K562 (cell line): Measurements from ENCODE around the gene PTGR3. TPM values are rescaled to one million over a fixed set of nuclear protein-coding genes. Genes with fewer than 3 reads are reported as not detected.

Experiments
- ATAC-seq: fragments of 200-7000 bp; cut with Tn5 transposase; 3 replicates; pipeline ENCODE4 v1.9.1; 2020; ENCODE audit warnings: moderate library complexity
- BruUV-seq: library from RNA; stranded (reverse); fragments of 400-500 nt; replicated peaks from 2 replicates; lab custom pipeline; 2021; lab: Mats Ljungman, UMichigan
- CTCF ChIA-PET: fragments of 300-600 bp; formaldehyde crosslinking; extraction: SDS; loops from one replicate; lab custom pipeline; 2021; ENCODE audit warnings: low intra/inter-chr PET ratio; lab: Yijun Ruan, JAX
- POLR2A ChIA-PET: fragments of 300-600, 350-650 bp; sonication (Branson Sonifier 250); formaldehyde crosslinking; extraction: SDS; loops from one replicate; lab custom pipeline; 2021; ENCODE audit warnings: antibody characterized with exemption, inconsistent platforms; lab: Yijun Ruan, JAX
- DNase-seq, 4 experiments: peaks; one replicate each; pipeline versions ENCODE4 v3.0.0 to v3.0.0-alpha.2; 2011 to 2018; ENCODE audit warnings: low spot score in 3 of 4, mixed read lengths in 3 of 4; ENCODE audit errors: extremely low read depth in 1 of 4
- FAIRE-seq: peaks from 2 replicates; lab custom pipeline; 2011; peaks lifted over from hg19 to GRCh38; lab: Jason Lieb, UNC
- H2AFZ ChIP-seq: 2 replicates; pipeline ENCODE4 v1.6.0; 2011; ENCODE audit warnings: low read depth, low read length, control low read depth, inconsistent platforms
- H3K27ac ChIP-seq: fragments of 200-600 bp; 3 replicates; pipeline ENCODE4 v1.8.0; 2011; ENCODE audit warnings: low read depth, mild to moderate bottlenecking, control low read depth, inconsistent platforms, low read length, moderate library complexity, mixed read lengths; ENCODE audit errors: extremely low read depth
- H3K27me3 ChIP-seq, 2 experiments: fragments of 300-600 bp in 1 of 2; 2 replicates in 1 of 2; 3 replicates in 1 of 2; pipeline versions ENCODE4 v1.6.0 to v1.8.0; 2011; ENCODE audit warnings: inconsistent platforms in 2 of 2, low read length in 2 of 2, mild to moderate bottlenecking in 1 of 2, mixed read lengths in 1 of 2, moderate library complexity in 1 of 2; ENCODE audit not compliant: control insufficient read depth in 2 of 2, insufficient read depth in 2 of 2
- H3K36me3 ChIP-seq: fragments of 300-600 bp; 3 replicates; pipeline ENCODE4 v1.8.0; 2011; ENCODE audit warnings: mild to moderate bottlenecking, low read length, inconsistent platforms; ENCODE audit not compliant: control insufficient read depth, insufficient read depth
- H3K4me1 ChIP-seq, 2 experiments: fragments of 200-600 bp in 1 of 2; replicated peaks in 1 of 2; 2 replicates in 1 of 2; 3 replicates in 1 of 2; pipeline versions ENCODE4 v1.5.1 to v1.8.0; 2011; ENCODE audit warnings: inconsistent platforms in 2 of 2, low read length in 2 of 2, mild to moderate bottlenecking in 1 of 2, mixed read lengths in 1 of 2, moderate library complexity in 1 of 2; ENCODE audit not compliant: control insufficient read depth in 2 of 2, insufficient read depth in 2 of 2
- H3K4me2 ChIP-seq: 2 replicates; pipeline ENCODE4 v1.6.1; 2011; ENCODE audit warnings: low read length, control low read depth, inconsistent platforms, mixed read lengths; ENCODE audit not compliant: insufficient read depth
- H3K4me3 ChIP-seq: fragments of 200-600 bp; sonication (generic), shearing (Covaris generic); 2 replicates; pipeline ENCODE4 v1.5.1; 2016; ENCODE audit warnings: control low read depth, inconsistent platforms
- H3K79me2 ChIP-seq: fragments of 200-600 bp; 3 replicates; pipeline ENCODE4 v1.8.0; 2011; ENCODE audit warnings: low read length, inconsistent platforms; ENCODE audit not compliant: control insufficient read depth, insufficient read depth
- H3K9ac ChIP-seq, 2 experiments: 2 replicates each; pipeline versions ENCODE4 v1.6.0 to v1.6.1; 2011; ENCODE audit warnings: low read depth in 2 of 2, low read length in 2 of 2, control low read depth in 1 of 2, inconsistent platforms in 1 of 2, mild to moderate bottlenecking in 1 of 2, mixed read lengths in 1 of 2; ENCODE audit not compliant: insufficient read depth in 1 of 2
- H3K9me1 ChIP-seq: one replicate; pipeline ENCODE4 v1.6.0; 2011; ENCODE audit warnings: inconsistent platforms, mild to moderate bottlenecking, low read length, moderate library complexity; ENCODE audit not compliant: control insufficient read depth, insufficient read depth
- H3K9me3 ChIP-seq: replicated peaks from 2 replicates; pipeline ENCODE4 v1.5.1; 2011; ENCODE audit warnings: low read depth, low read length, inconsistent platforms; ENCODE audit not compliant: control insufficient read depth, insufficient read depth
- H4K20me1 ChIP-seq: replicated peaks from 2 replicates; pipeline ENCODE4 v1.6.1; 2011; ENCODE audit warnings: low read length, inconsistent platforms, mixed read lengths; ENCODE audit not compliant: control insufficient read depth, insufficient read depth
- ARID2 ChIP-seq: fragments of 450-650 bp; IDR thresholded peaks from 2 replicates; pipeline ENCODE4 v1.6.1; 2017; ENCODE audit warnings: antibody characterized with exemption, mild to moderate bottlenecking
- CBFB ChIP-seq: sonication (generic); formaldehyde crosslinking; IDR thresholded peaks from 2 replicates; pipeline ENCODE4 v1.4.0; 2020; ENCODE audit warnings: mild to moderate bottlenecking, missing genetic modification reagents
- CBX1 ChIP-seq: sonication (generic); IDR thresholded peaks from 2 replicates; pipeline ENCODE4 v1.6.1; 2016; ENCODE audit warnings: antibody characterized with exemption, low read depth, mild to moderate bottlenecking
- CC2D1A ChIP-seq: fragments of 450-650 bp; IDR thresholded peaks from 2 replicates; pipeline ENCODE4 v1.6.1; 2017; ENCODE audit warnings: mild to moderate bottlenecking
- CSDE1 ChIP-seq, 2 experiments: fragments of 450-650 bp; IDR thresholded peaks; 2 replicates each; pipeline ENCODE4 v1.6.1; 2016; ENCODE audit warnings: mild to moderate bottlenecking in 1 of 2
- HEY1 ChIP-seq: fragments of 250-450 bp; sonication (Bioruptor Pico); IDR thresholded peaks from 2 replicates; pipeline ENCODE4 v1.5.0; 2020; ENCODE audit warnings: mild to moderate bottlenecking, moderate library complexity, borderline replicate concordance
- HIVEP1 ChIP-seq: fragments of 250-450 bp; sonication (Bioruptor Pico); IDR thresholded peaks from 2 replicates; pipeline ENCODE4 v1.4.0; 2020; ENCODE audit warnings: mild to moderate bottlenecking
- NONO ChIP-seq, 2 experiments: fragments of 200-400 bp in 1 of 2; fragments of 450-650 bp in 1 of 2; formaldehyde crosslinking in 1 of 2; IDR thresholded peaks; 2 replicates each; pipeline ENCODE4 v1.6.1; 2017; ENCODE audit warnings: low read depth in 2 of 2, mild to moderate bottlenecking in 2 of 2, moderate library complexity in 2 of 2, low read length in 1 of 2
- NR3C1 ChIP-seq: sonication (generic); formaldehyde crosslinking; IDR thresholded peaks from 2 replicates; pipeline ENCODE4 v1.8.1; 2022; ENCODE audit warnings: missing genetic modification reagents
- RAD21 ChIP-seq, 2 experiments: fragments of 250-450 bp in 1 of 2; fragments of 450-650 bp in 1 of 2; sonication (Bioruptor Pico) in 1 of 2; formaldehyde crosslinking in 1 of 2; IDR thresholded peaks in 1 of 2; conservative IDR thresholded peaks in 1 of 2; 2 replicates each; pipeline versions ENCODE4 v1.4.0 to v1.8.0; 2020 to 2022; ENCODE audit warnings: mild to moderate bottlenecking in 2 of 2, moderate library complexity in 1 of 2
- SRSF1 ChIP-seq: fragments of 200-400 bp; formaldehyde crosslinking; IDR thresholded peaks from 2 replicates; pipeline ENCODE4 v1.6.1; 2017; ENCODE audit warnings: mild to moderate bottlenecking, low read depth, low read length, moderate library complexity
- TSHZ1 ChIP-seq: fragments of 250-450 bp; sonication (Bioruptor Pico); IDR thresholded peaks from 2 replicates; pipeline ENCODE4 v1.4.0; 2020; ENCODE audit warnings: mild to moderate bottlenecking, moderate library complexity
- ZNF655 ChIP-seq: fragments of 250-450 bp; sonication (Bioruptor Pico); IDR thresholded peaks from 2 replicates; pipeline ENCODE4 v1.5.0; 2021
- WGBS: fragments of 100-300 bp; shearing (Covaris generic); methylation state at CpG from one replicate; pipeline ENCODE4 v1.1.6; 2016; ENCODE audit warnings: low coverage, mixed read lengths; ENCODE audit not compliant: insufficient coverage; ENCODE audit errors: missing lambda C conversion rate; 5-methylcytosine and 5-hydroxymethylcytosine counted together
- in situ Hi-C: fragments of 300-500 bp; cut with MboI; formaldehyde crosslinking; loops from 4 replicates; pipeline ENCODE4 v1.15.0; 2018; ENCODE audit warnings: inconsistent platforms, mixed read lengths
- intact Hi-C: fragments of 100-400 bp; cut with micrococcal nuclease; formaldehyde crosslinking; loops from 2 replicates; pipeline ENCODE4 v1.14.2; 2022
- polyA plus RNA-seq, 8 experiments: library from polyadenylated mRNA; depleted of rRNA in 4 of 8; stranded (reverse) in 5 of 8; unstranded in 3 of 8; fragments of >200 nt; fragmentation: Nextera tagmentation in 2 of 8; fragmentation: Illumina TruSeq in 1 of 8; extraction: Ambion mirVana in 2 of 8; extraction: Trizol in 1 of 8; gene quantifications; 2 replicates each; pipeline versions ENCODE4 v1.2.1 to v1.2.3, GENCODE V29; 2011 to 2014; ENCODE audit warnings: inconsistent platforms in 1 of 8, missing spikeins in 1 of 8
- total RNA-seq, 7 experiments: library from RNA; depleted of rRNA in 6 of 7; stranded (reverse); fragments of >200 nt in 6 of 7; fragmentation: Illumina TruSeq in 2 of 7; extraction: Trizol in 2 of 7; gene quantifications; 2 replicates each; pipeline versions ENCODE4 v1.2.1 to v1.2.3, GENCODE V29; 2011 to 2021; ENCODE audit warnings: low replicate concordance in 1 of 7

The PTGR3 gene
- total and polyA plus RNA-seq, 9 of the 15 experiments (the other 6 are each of a cell fraction or from before 2014, with no cell fraction given), result 4.1 to 32.3 (median 15.3) TPM

DNA sequence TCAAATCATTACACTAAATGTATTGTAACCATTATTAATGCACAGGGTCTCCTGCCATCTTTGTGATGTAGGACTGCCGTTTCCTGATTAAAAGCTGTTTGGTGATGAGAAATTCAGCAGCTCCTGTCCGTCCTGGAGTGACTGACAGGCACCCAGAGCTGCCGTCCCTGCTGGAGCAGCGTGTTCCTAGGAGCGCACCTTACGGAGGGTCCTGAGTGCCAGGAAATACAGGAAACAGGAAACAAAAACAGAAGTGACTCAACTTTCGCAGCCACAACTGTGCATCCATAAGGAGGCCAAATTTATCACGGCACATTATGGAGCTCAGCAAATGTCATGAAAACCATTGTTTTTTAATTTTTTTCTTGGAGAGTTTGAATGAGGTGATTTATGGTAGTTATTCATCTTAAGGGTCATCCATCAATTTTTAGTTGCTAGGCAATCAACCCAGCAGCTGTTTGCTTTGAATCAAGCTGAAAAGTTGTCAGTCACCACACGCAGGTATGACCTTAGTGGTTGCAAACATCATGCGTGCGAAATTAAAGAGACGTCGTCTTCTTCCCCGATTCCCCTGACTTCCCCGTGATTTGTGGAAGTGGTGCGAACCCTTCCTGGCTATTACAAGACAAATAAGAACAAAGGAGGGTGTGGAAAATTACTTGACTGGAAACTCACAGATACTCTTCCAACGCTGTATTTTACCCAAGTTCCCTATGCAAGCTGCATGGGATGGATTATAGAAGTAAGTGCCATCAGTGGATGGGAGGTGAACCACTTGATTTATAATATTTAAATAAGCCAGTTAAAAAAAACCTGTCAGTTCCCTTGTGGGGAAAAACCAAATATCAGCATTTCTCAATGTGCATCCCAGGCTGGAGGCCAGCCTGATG, 21.5 kb upstream of the PTGR3 start:
- TF ChIP-seq HIVEP1 (no peak), NONO (IDR thresholded peaks at IDR 0.05; ENCODE audit: low read depth in 2 of 2, low read length in 1 of 2) (no peak), NR3C1 (CRISPR knock-in tag) (no peak), RAD21 (CRISPR knock-in tag; conservative IDR thresholded peaks at IDR 0.05 in 1 of 2, IDR thresholded peaks at IDR 0.05 in 1 of 2) (no peak), CBX1 (no peak), CSDE1 (IDR thresholded peaks at IDR 0.05) (no peak), CBFB (CRISPR knock-in tag) (no peak), ARID2 (no peak), ZNF655 (no peak), HEY1 (no peak), SRSF1 (no peak), CC2D1A (no peak), TSHZ1 (CRISPR knock-in tag) (no peak)
- ChIA-PET CTCF (no interaction called here), POLR2A (interaction anchor here (0.5 to 1.1 kb wide), 2 partner anchors 13 to 16 kb away, joined by 3 to 4 read pairs; no protein-coding TSS in a partner anchor)
- no peaks in the 10 kb centered on the region for H3K27me3 ChIP-seq
- ATAC-seq (no peak), FAIRE-seq (no peak), DNase-seq (no peak)
- intact Hi-C loops, result no loop called here
- H3K4me2 ChIP-seq, result no peak overlapping the region
- no peaks in the 10 kb centered on the region for H3K9me1 ChIP-seq
- 83% methylated on average over 17 of the region's 17 CpGs for WGBS
- in situ Hi-C loops, result no loop called here
- no peaks in the 10 kb centered on the region; the same call in 2 of the 3 replicates for H3K79me2 ChIP-seq
- no peak overlapping the region for H3K27ac ChIP-seq
- no peak overlapping the region for H3K9ac ChIP-seq
- no peak overlapping the region for H2AFZ ChIP-seq
- no peaks in the 10 kb centered on the region for H3K36me3 ChIP-seq
- no peaks in the 10 kb centered on the region for H3K9me3 ChIP-seq
- no peaks in the 10 kb centered on the region for H4K20me1 ChIP-seq
- H3K4me3 ChIP-seq, result no peak overlapping the region
- BruUV-seq, result no TSS peak
- H3K4me1 ChIP-seq, result peaks cover 3 to 6% of the 10 kb centered on the region in 2 experiments; a peak in 3 of 5 replicates
